Activated CD8-positive, alpha-beta memory T cell treated with anti-CD3 and anti-CD28 coated beads, Interleukin-2, amount 50 U/mL, for 4 hours (primary cell): ENCODE results near the gene NEK7.

ENCODE experiments used
- DNase-seq: peaks from one replicate; pipeline ENCODE4 v3.0.0-alpha.2; 2020

NEK7 gene

DNA sequence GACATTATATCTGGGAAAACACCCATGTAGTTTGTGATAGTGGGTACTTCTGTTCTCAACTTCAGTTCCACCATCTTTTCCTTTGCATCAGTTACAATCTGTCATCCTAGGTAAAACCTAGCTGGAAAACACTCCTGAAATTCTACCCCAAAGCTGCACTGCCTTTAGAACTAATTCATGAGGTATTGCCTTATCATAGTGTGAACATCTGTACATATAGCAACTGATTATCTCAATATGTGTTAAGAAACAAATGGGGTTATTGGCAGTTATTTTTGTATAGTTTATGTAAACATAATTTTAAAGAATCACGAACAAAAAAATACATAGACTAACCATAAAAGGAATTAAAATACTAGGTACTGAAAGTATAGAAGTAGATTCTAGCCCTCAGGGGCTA is 6.4 kb upstream of the NEK7 start:
- no peak for DNase-seq

GRCh38 chr1:198151688-198152087 is 5.1 kb upstream of the NEK7 start:
- DNase-seq = no peak

- DNase-seq = no peak
Measured at GRCh38 chr1:198153103-198153502, 3.7 kb upstream of the NEK7 start.

DNA sequence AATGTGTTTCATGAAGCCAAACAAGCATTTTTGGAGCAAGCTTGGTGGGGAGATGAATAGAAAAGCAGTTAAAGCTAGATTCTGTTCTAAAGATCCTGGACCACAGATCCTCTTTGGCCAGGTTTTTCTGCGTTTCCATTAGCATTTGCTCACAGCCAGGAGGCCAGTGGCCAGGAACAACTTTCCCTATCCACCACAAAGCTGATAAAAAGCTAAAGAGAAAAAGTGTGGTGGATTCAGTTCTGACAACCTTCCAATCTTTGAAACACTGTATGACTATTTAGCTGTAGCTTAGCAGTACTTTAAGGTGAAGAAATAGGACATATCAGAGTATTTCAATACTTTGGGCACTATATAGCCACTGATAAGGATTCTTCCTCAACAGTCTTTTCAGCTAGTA is 3.0 kb upstream of the NEK7 start:
- no peak for DNase-seq

DNA sequence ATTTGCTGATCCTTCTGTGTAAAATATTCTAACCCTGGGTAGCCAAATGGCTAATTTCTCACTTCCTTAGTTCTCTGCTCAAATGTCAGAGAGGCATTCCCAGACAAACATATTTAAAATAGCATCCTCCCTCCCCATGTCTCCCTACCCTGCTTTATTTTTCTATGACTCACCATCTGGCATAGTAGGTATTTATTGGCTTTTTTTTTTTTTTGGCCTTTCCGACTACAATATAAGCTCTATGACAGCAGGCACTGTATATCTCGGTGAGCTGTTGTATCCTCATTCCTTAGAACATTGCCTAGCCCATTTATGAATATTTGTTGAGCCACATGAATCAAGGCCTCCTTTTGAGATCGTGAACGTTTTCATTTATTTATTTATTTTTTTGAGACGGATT is 1.5 kb upstream of the NEK7 start:
- DNase-seq = no peak

- peak; percentile 71 for DNase-seq
Measured at GRCh38 chr1:198156111-198156744, 570 bp upstream of the NEK7 start.

- peak; percentile 77 for DNase-seq
Measured at GRCh38 chr1:198157241-198157846, 546 bp downstream of the NEK7 start.

GRCh38 chr1:198157847-198158725 is 1.3 kb downstream of the NEK7 start:
- DNase-seq = no peak

GRCh38 chr1:198158735-198159589 is 2.2 kb downstream of the NEK7 start:
- peak; percentile 84 for DNase-seq

DNA sequence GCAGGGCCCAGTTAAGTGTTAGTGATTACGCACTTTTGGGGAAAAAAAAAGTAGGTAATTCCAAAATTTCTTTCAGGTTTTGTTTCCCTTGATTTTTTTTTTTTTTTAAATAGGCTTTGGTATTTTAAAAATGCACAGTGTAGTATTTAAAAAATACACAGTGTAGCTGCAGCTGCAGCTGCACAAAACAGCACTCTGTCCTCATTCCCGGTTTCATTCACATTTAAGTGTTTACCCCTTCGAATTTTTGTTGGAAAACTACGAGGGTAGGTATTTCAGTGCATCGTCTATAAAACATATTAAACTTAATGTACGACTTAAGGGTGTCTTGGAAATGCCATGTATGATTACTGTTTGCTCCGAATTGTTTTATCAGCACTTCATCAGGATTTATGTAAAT is 3.4 kb downstream of the NEK7 start:
- no peak for DNase-seq

- no peak for DNase-seq
Measured at GRCh38 chr1:198160946-198161614, 4.3 kb downstream of the NEK7 start.

DNA sequence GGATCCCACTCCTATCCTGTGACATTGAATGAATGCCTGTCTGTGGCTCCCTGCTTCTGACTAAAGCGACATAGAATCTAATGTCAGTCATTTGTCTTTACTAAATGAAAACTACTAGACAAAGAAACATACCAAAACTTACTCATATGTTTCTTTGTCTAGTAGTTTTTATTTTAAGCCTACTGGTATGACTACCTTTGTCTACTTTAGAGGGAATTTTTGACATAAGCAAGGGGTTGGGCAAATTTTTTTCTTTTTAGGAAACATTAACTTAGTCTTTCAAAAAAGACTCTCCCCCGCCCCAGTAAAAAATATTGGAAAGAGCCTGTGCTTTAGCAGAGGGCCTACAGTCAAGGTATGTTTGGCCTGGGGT is 4.9 kb downstream of the NEK7 start:
- DNase-seq = no peak

GRCh38 chr1:198162091-198162767 is 5.4 kb downstream of the NEK7 start:
- DNase-seq = no peak

DNA sequence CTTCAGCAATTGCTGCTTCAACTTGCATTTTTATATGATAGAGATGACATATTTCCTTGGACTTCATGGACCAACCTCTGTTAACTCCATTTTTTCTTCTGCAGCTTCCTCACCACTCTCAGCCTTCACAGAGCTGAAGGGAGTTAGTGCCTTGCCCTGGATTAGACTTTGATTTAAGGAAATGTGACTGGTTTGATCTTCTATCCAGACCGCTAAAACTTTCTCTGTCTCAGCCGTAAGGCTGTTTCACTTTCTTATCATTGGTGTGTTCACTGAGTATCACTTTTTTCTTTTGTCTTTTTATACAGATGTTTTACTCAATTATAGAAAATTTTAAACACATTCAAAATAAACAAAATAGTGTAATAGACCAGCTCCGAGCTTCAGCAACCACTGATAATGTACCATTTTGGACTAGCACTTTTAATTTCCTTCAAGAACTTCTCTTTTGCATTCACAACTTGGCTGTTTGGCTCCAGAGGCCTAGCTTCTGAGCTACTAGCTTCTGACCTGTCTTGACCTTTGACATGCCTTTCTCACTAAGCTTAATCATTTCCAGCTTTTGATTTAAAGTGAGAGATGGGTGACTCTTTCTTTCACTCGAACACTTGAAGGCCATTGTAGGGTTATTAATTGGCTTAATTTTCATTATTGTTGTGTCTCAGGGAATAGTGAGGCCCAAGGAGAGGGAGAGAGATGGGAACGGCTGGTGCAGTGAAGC is 9.3 kb downstream of the NEK7 start:
- no peak for DNase-seq

DNA sequence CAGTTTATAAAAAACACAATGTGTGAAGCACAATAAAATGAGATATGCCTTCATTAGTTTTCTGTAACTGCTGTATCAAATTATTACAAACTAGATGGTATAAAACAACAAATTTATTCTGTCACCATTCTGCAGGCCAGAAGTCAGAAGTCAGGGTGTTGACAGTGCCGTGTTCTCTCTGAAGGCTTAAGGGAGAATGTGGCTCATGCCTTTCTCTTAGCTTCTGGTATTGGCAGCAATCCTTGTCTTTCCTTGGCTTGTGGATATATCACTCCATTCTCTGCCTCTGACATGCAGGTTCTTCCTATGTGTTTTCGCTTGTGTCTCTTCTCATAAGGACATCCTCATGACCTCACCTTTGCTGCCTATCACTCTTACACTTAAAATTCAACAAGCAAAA is 10.1 kb downstream of the NEK7 start:
- no peak for DNase-seq

DNA sequence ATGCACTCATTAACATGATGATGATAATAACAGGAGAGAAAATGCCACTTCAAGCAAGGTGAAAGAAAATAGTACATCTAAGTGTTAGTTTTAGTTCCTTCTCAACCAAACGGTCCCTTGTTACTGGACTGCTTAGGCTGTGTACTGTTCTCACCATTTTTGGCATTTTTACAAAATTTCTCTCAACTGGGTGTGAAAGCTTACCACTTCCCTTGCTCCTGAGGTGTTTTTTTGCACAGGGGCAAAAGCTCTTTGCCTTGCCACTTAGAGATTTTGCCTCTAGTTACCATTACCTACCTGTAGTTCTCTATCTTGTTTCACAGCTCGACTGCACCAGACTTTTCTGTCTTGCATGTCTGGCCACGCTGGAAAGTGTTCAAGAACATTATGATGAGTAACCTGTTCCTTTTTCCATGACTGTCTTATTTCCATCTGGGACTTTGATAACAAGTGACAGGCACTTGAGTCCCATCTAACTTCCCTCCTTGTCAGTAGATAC is 10.7 kb downstream of the NEK7 start:
- DNase-seq = peak; percentile 33

DNA sequence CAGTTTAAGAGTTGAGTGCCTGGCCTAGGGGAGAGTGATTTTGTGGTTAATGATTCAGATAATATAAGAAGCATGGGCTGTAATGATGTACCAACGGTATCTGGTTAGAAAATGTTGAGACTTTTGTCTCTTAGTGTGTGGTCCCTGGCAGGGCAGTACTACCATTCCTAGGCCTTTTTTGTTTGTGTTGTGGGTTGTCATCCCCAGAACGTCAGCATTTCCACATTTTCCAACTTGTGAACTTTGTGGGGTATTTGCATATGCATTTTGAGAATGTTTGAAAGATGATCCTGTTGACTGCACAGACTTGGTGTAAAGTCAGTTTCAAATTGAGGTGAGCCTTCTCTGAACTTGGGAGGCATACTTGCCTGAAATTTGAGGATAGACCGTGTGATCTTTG is 11.4 kb downstream of the NEK7 start:
- DNase-seq = no peak

- DNase-seq = no peak
Measured at GRCh38 chr1:198169672-198170071, 12.9 kb downstream of the NEK7 start.

- no peak for DNase-seq
Measured at GRCh38 chr1:198171667-198172540, 15.1 kb downstream of the NEK7 start.

GRCh38 chr1:198173832-198174231 is 17.0 kb downstream of the NEK7 start:
- no peak for DNase-seq
